ENCODE data around the gene CNOT6.

Gene CNOT6

GRCh38 chr5:180596668-180597231 lies 102.6 kb downstream of the CNOT6 start:
- no peaks in the 10 kb centered on the region for H3K36me3 ChIP-seq (ENCODE audit: control insufficient read depth, insufficient read depth, low read length)
- no peak overlapping the region for H3K4me3 ChIP-seq (ENCODE audit: insufficient read depth, low read depth, low read length)
- no peaks in the 10 kb centered on the region for H3K9me3 ChIP-seq (ENCODE audit: control insufficient read depth, low read length)
- no peaks in the 10 kb centered on the region for H3K4me1 ChIP-seq (ENCODE audit: control insufficient read depth, insufficient read depth, low read length)
- H3K27me3 ChIP-seq (ENCODE audit: control insufficient read depth, insufficient read depth, low read length, poor library complexity, severe bottlenecking): peaks cover 20% of the 10 kb centered on the region
- H3K27ac ChIP-seq (ENCODE audit: insufficient read depth, low read depth, low read length, poor library complexity, severe bottlenecking): no peak overlapping the region
- 90 to 91% methylated on average over 24 of the region's 24 CpGs for WGBS, 2 experiments

- Histone ChIP-seq H3K27me3 (ENCODE audit: control insufficient read depth, insufficient read depth, low read length, poor library complexity, severe bottlenecking) (peaks cover 4% of the 10 kb centered on the region), H3K36me3 (ENCODE audit: control insufficient read depth, insufficient read depth, low read length) (no peaks in the 10 kb centered on the region), H3K4me1 (ENCODE audit: control insufficient read depth, insufficient read depth, low read length) (no peaks in the 10 kb centered on the region), H3K4me3 (ENCODE audit: insufficient read depth, low read depth, low read length) (no peak overlapping the region), H3K27ac (ENCODE audit: insufficient read depth, low read depth, low read length, poor library complexity, severe bottlenecking) (no peak overlapping the region), H3K9me3 (ENCODE audit: control insufficient read depth, low read length) (no peaks in the 10 kb centered on the region)
- 89 to 91% methylated on average over 9 of the region's 9 CpGs for WGBS, 2 experiments
These were observed 104.1 kb downstream of the CNOT6 start for GRCh38 chr5:180598316-180598701.

- H3K9me3 ChIP-seq (ENCODE audit: control insufficient read depth, low read length): no peaks in the 10 kb centered on the region
- WGBS, 2 experiments: 94 to 95% methylated on average over 16 of the region's 16 CpGs
- H3K27ac ChIP-seq (ENCODE audit: insufficient read depth, low read depth, low read length, poor library complexity, severe bottlenecking): no peak overlapping the region
- H3K4me1 ChIP-seq (ENCODE audit: control insufficient read depth, insufficient read depth, low read length): no peaks in the 10 kb centered on the region
- H3K4me3 ChIP-seq (ENCODE audit: insufficient read depth, low read depth, low read length): no peak overlapping the region
- no peaks in the 10 kb centered on the region for H3K36me3 ChIP-seq (ENCODE audit: control insufficient read depth, insufficient read depth, low read length)
- H3K27me3 ChIP-seq (ENCODE audit: control insufficient read depth, insufficient read depth, low read length, poor library complexity, severe bottlenecking): no peaks in the 10 kb centered on the region
These were observed 104.8 kb downstream of the CNOT6 start for GRCh38 chr5:180598797-180599589.

GRCh38 chr5:180599590-180599914 lies 105.4 kb downstream of the CNOT6 start:
- WGBS, 2 experiments: 93% methylated on average over 6 of the region's 6 CpGs
- H3K9me3 ChIP-seq (ENCODE audit: control insufficient read depth, low read length): no peaks in the 10 kb centered on the region
- no peaks in the 10 kb centered on the region for H3K27me3 ChIP-seq (ENCODE audit: control insufficient read depth, insufficient read depth, low read length, poor library complexity, severe bottlenecking)
- H3K4me3 ChIP-seq (ENCODE audit: insufficient read depth, low read depth, low read length): no peak overlapping the region
- no peak overlapping the region for H3K27ac ChIP-seq (ENCODE audit: insufficient read depth, low read depth, low read length, poor library complexity, severe bottlenecking)
- H3K4me1 ChIP-seq (ENCODE audit: control insufficient read depth, insufficient read depth, low read length): no peaks in the 10 kb centered on the region
- no peaks in the 10 kb centered on the region for H3K36me3 ChIP-seq (ENCODE audit: control insufficient read depth, insufficient read depth, low read length)

GRCh38 chr5:180599981-180600553 lies 105.9 kb downstream of the CNOT6 start:
- WGBS, 2 experiments: 83 to 84% methylated on average over 16 of the region's 16 CpGs
- no peak overlapping the region for H3K4me3 ChIP-seq (ENCODE audit: insufficient read depth, low read depth, low read length)
- no peaks in the 10 kb centered on the region for H3K4me1 ChIP-seq (ENCODE audit: control insufficient read depth, insufficient read depth, low read length)
- H3K36me3 ChIP-seq (ENCODE audit: control insufficient read depth, insufficient read depth, low read length): no peaks in the 10 kb centered on the region
- H3K27ac ChIP-seq (ENCODE audit: insufficient read depth, low read depth, low read length, poor library complexity, severe bottlenecking): no peak overlapping the region
- no peaks in the 10 kb centered on the region for H3K27me3 ChIP-seq (ENCODE audit: control insufficient read depth, insufficient read depth, low read length, poor library complexity, severe bottlenecking)
- H3K9me3 ChIP-seq (ENCODE audit: control insufficient read depth, low read length): no peaks in the 10 kb centered on the region

- Histone ChIP-seq H3K9me3 (ENCODE audit: control insufficient read depth, low read length) (no peaks in the 10 kb centered on the region), H3K4me3 (ENCODE audit: insufficient read depth, low read depth, low read length) (no peak overlapping the region), H3K36me3 (ENCODE audit: control insufficient read depth, insufficient read depth, low read length) (no peaks in the 10 kb centered on the region), H3K27ac (ENCODE audit: insufficient read depth, low read depth, low read length, poor library complexity, severe bottlenecking) (no peak overlapping the region), H3K27me3 (ENCODE audit: control insufficient read depth, insufficient read depth, low read length, poor library complexity, severe bottlenecking) (no peaks in the 10 kb centered on the region), H3K4me1 (ENCODE audit: control insufficient read depth, insufficient read depth, low read length) (no peaks in the 10 kb centered on the region)
- 93% methylated on average over 12 of the region's 12 CpGs for WGBS, 2 experiments
These were observed 106.4 kb downstream of the CNOT6 start for GRCh38 chr5:180600554-180601041.

- 94 to 95% methylated on average over 36 of the region's 36 CpGs for WGBS, 2 experiments
- Histone ChIP-seq H3K9me3 (ENCODE audit: control insufficient read depth, low read length) (no peaks in the 10 kb centered on the region), H3K4me3 (ENCODE audit: insufficient read depth, low read depth, low read length) (no peak overlapping the region), H3K27ac (ENCODE audit: insufficient read depth, low read depth, low read length, poor library complexity, severe bottlenecking) (no peak overlapping the region), H3K27me3 (ENCODE audit: control insufficient read depth, insufficient read depth, low read length, poor library complexity, severe bottlenecking) (no peaks in the 10 kb centered on the region), H3K4me1 (ENCODE audit: control insufficient read depth, insufficient read depth, low read length) (no peaks in the 10 kb centered on the region), H3K36me3 (ENCODE audit: control insufficient read depth, insufficient read depth, low read length) (no peaks in the 10 kb centered on the region)
These were observed 107.7 kb downstream of the CNOT6 start for GRCh38 chr5:180601591-180602480.

- H3K9me3 ChIP-seq (ENCODE audit: control insufficient read depth, low read length): no peaks in the 10 kb centered on the region
- no peaks in the 10 kb centered on the region for H3K27me3 ChIP-seq (ENCODE audit: control insufficient read depth, insufficient read depth, low read length, poor library complexity, severe bottlenecking)
- WGBS, 2 experiments: 71 to 76% methylated on average over 15 of the region's 15 CpGs
- H3K4me1 ChIP-seq (ENCODE audit: control insufficient read depth, insufficient read depth, low read length): no peaks in the 10 kb centered on the region
- no peak overlapping the region for H3K4me3 ChIP-seq (ENCODE audit: insufficient read depth, low read depth, low read length)
- H3K27ac ChIP-seq (ENCODE audit: insufficient read depth, low read depth, low read length, poor library complexity, severe bottlenecking): no peak overlapping the region
- no peaks in the 10 kb centered on the region for H3K36me3 ChIP-seq (ENCODE audit: control insufficient read depth, insufficient read depth, low read length)
These were observed 108.4 kb downstream of the CNOT6 start for GRCh38 chr5:180602481-180603075.

- no peak overlapping the region for H3K4me3 ChIP-seq (ENCODE audit: insufficient read depth, low read depth, low read length)
- 94 to 95% methylated on average over 19 of the region's 19 CpGs for WGBS, 2 experiments
- no peaks in the 10 kb centered on the region for H3K27me3 ChIP-seq (ENCODE audit: control insufficient read depth, insufficient read depth, low read length, poor library complexity, severe bottlenecking)
- no peak overlapping the region for H3K27ac ChIP-seq (ENCODE audit: insufficient read depth, low read depth, low read length, poor library complexity, severe bottlenecking)
- H3K36me3 ChIP-seq (ENCODE audit: control insufficient read depth, insufficient read depth, low read length): no peaks in the 10 kb centered on the region
- no peaks in the 10 kb centered on the region for H3K9me3 ChIP-seq (ENCODE audit: control insufficient read depth, low read length)
- no peaks in the 10 kb centered on the region for H3K4me1 ChIP-seq (ENCODE audit: control insufficient read depth, insufficient read depth, low read length)
These were observed 109.0 kb downstream of the CNOT6 start for GRCh38 chr5:180603076-180603594.
